Measurements from ENCODE around the gene MRPL30. TPM values are rescaled to one million over a fixed set of nuclear protein-coding genes. Genes with fewer than 3 reads are reported as not detected.
"Not testable (repeated sequence)": the region's sequence is repeated elsewhere in the genome, so short reads cannot be mapped to it uniquely, and the experiment has no call there.

MRPL30 gene
- total RNA-seq, result 10 to 100 TPM; 39.8 to 62.5 (median 53.3) TPM

GRCh38 chr2:99180755-99181623 lies at the start of gene MRPL30, which contains the start of gene MITD1:
TSS of gene MRPL30 (plus strand) at chr2:99181184. CDS start at chr2:99186204, 5,020 bp downstream.
TSS of gene MITD1 (minus strand) at chr2:99181058. CDS start at chr2:99180981, 77 bp downstream.
- Histone ChIP-seq H3K4me1 (replicated peaks in 1 of 2) (peaks cover 11 to 15% of the 10 kb centered on the region in 2 donors), H3K4me3 (peak within 1 kb of the TSS; percentile 68 to 91 (median 75)), H3K27ac (peak within 1 kb of the TSS; percentile 80)
- WGBS, 10 experiments, result 0 to 2% (median 0%) methylated on average over 2 to 22 of the region's 39 CpGs
- in situ Hi-C loops (cut with MboI; ENCODE audit: low pct_unique_long_range_greater_than_20kb in 2 of 9, low sequenced_read_pairs in 9 of 9, unreplicated experiment in 9 of 9), result loop anchor here in 1 of 9 experiments (25.0 kb wide), 1 partner anchor 306 kb away; the partner anchor contains the start of gene REV1
- peak; percentile 95 to 98 (median 97) for ATAC-seq (replicated peaks in 6 of 8)

GRCh38 chr2:99135044-99135556 lies 45.9 kb upstream of the MRPL30 start:
- WGBS, 10 experiments, result 80 to 100% (median 92%) methylated on average over 1 to 2 of the region's 2 CpGs; no CpG with 5 or more reads in 6 of the 10 experiments
- H3K4me1 ChIP-seq (replicated peaks in 1 of 2); H3K4me3 ChIP-seq; H3K27ac ChIP-seq; in situ Hi-C loops (cut with MboI; ENCODE audit: low pct_unique_long_range_greater_than_20kb in 2 of 9, low sequenced_read_pairs in 9 of 9, unreplicated experiment in 9 of 9): not testable (repeated sequence)
- ATAC-seq (replicated peaks in 6 of 8), result peak in 3 of 8 experiments; percentile 39 to 93 (median 86)

DNA sequence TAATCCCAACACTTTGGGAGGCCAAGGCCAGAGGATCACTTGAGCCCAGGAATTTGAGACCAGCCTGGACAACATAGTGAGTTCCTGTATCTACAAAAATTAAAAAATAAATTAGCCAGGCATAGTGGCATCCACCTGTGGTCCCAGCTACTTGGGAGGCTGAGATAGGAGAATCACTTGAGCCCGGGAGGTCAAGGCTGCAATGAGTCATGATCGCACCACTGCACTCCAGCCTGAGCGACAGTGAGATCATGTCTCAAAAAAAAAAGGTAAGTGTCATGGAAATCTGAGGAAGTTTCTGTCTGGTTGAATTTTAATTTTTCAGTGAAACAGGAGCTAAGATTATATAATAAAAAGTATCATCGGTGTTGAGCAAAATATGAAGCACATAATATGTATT lies 42.0 kb upstream of the MRPL30 start:
- WGBS, 10 experiments, result 75 to 100% (median 97%) methylated on average over 1 to 4 of the region's 4 CpGs; no CpG with 5 or more reads in 1 of the 10 experiments
- no peak overlapping the region for H3K27ac ChIP-seq
- in situ Hi-C loops (cut with MboI; ENCODE audit: low pct_unique_long_range_greater_than_20kb in 2 of 9, low sequenced_read_pairs in 9 of 9, unreplicated experiment in 9 of 9), result no loop called here
- peaks cover 0 to 5% of the 10 kb centered on the region in 2 donors for H3K4me1 ChIP-seq (replicated peaks in 1 of 2)
- no peak for ATAC-seq (replicated peaks in 6 of 8)
- H3K4me3 ChIP-seq, result no peak overlapping the region

GRCh38 chr2:99140056-99140859 lies 40.7 kb upstream of the MRPL30 start:
- Histone ChIP-seq H3K4me3 (peak overlapping the region; percentile 54 to 75 (median 66)), H3K4me1 (replicated peaks in 1 of 2) (peaks cover 0 to 5% of the 10 kb centered on the region in 2 donors), H3K27ac (no peak overlapping the region)
- in situ Hi-C loops (cut with MboI; ENCODE audit: low pct_unique_long_range_greater_than_20kb in 2 of 9, low sequenced_read_pairs in 9 of 9, unreplicated experiment in 9 of 9), result no loop called here
- no peak for ATAC-seq (replicated peaks in 6 of 8)
- WGBS, 10 experiments, result 13 to 74% (median 29%) methylated on average over 4 to 17 of the region's 17 CpGs

DNA sequence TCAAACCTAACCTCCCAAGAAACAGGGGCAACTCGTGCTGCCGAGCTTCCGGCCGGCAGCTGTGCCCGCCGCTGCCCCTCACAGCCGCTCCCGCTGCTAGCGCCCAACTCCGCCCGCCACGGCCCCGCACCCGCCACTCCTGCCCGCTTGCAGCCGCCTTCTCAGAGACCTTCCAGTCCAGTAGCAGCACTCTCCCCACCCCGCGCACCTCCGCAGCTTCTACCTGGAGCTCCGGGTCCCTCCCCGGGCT lies 40.2 kb upstream of the MRPL30 start:
- in situ Hi-C loops (cut with MboI; ENCODE audit: low pct_unique_long_range_greater_than_20kb in 2 of 9, low sequenced_read_pairs in 9 of 9, unreplicated experiment in 9 of 9), result no loop called here
- no CpG with 5 or more reads among the region's 21 CpGs for WGBS, 10 experiments
- H3K4me3 ChIP-seq, result peak overlapping the region; percentile 54 to 75 (median 66)
- H3K4me1 ChIP-seq (replicated peaks in 1 of 2), result peaks cover 0 to 5% of the 10 kb centered on the region in 2 donors
- ATAC-seq (replicated peaks in 6 of 8), result peak in 7 of 8 experiments; percentile 38 to 63 (median 43)
- H3K27ac ChIP-seq, result peak overlapping the region; percentile 68 to 72

- H3K27ac ChIP-seq, result peak within 1 kb of the TSS; percentile 68 to 72
- in situ Hi-C loops (cut with MboI; ENCODE audit: low pct_unique_long_range_greater_than_20kb in 2 of 9, low sequenced_read_pairs in 9 of 9, unreplicated experiment in 9 of 9), result no loop called here
- WGBS, 10 experiments, result 0 to 4% (median 0%) methylated on average over 2 to 26 of the region's 84 CpGs; no CpG with 5 or more reads in 3 of the 10 experiments
- ATAC-seq (replicated peaks in 6 of 8), result peak; percentile 88 to 93 (median 90)
- peaks cover 0 to 5% of the 10 kb centered on the region in 2 donors for H3K4me1 ChIP-seq (replicated peaks in 1 of 2)
- H3K4me3 ChIP-seq, result peak within 1 kb of the TSS; percentile 54 to 75 (median 66)
Observed at GRCh38 chr2:99141110-99142108, 39.6 kb upstream of the MRPL30 start, which contains the start of gene C2orf15. TSS of gene C2orf15 (plus strand) at chr2:99141707. CDS start at chr2:99150559, 8,852 bp downstream.

DNA sequence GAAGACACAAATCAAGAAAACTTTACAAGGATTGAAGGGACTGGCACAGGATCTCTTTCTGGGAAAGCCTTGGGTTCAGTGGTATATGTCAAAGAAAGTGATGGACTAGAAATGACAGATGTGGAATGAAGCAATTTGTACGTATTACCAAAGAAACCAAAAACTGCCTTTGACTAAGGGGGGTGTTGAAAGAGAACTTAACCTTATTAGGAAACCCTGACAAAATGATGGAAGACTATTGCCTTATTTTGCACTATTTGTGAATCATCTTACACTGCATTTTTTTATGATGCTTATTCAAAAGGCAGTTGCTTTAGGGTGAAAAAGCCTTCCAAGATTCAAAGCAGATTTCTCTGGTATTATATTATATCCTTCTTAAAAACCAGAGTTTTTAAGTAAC lies 30.3 kb upstream of the MRPL30 start:
- Histone ChIP-seq H3K4me3 (no peak overlapping the region), H3K27ac (no peak overlapping the region), H3K4me1 (replicated peaks in 1 of 2) (peaks cover 4 to 8% of the 10 kb centered on the region in 2 donors)
- no peak for ATAC-seq (replicated peaks in 6 of 8)
- 56 to 100% (median 100%) methylated on average over 1 of the region's 1 CpG; no CpG with 5 or more reads in 3 of the 10 experiments for WGBS, 10 experiments
- in situ Hi-C loops (cut with MboI; ENCODE audit: low pct_unique_long_range_greater_than_20kb in 2 of 9, low sequenced_read_pairs in 9 of 9, unreplicated experiment in 9 of 9), result no loop called here

DNA sequence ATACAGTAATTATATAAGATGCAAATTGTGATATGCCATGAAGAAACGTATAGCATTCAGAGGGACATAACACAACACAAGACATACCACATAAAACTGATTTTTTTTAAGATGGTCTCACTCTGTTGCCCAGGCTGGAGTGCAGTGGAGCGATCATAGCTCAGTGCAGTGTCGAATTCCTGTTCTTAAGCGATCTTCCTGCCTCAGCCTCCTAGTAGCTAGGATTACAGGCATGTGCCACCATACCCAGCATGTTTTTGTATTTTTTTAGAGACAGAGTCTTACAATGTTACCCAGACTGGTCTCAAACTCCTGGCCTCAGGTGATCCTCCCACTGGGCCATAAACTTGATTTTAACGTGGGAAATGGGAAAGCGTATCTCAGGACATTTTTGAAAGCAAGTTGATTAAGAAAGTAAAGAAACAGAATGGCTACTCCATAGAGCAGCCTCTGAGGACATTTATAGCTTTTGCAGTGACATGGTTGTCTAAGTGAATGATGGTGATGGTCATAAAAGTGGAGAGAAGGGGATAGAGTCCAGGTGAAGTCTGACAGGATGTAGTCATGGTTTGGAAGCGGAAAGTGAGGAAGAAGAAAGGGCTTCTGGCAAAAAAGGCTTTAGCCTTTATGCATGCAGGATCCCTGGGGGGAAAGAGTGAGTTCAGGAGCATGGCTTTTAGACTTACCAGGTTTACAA lies 28.6 kb upstream of the MRPL30 start:
- Histone ChIP-seq H3K4me1 (replicated peaks in 1 of 2) (peaks cover 10 to 17% of the 10 kb centered on the region in 2 donors), H3K4me3 (no peak overlapping the region), H3K27ac (no peak overlapping the region)
- in situ Hi-C loops (cut with MboI; ENCODE audit: low pct_unique_long_range_greater_than_20kb in 2 of 9, low sequenced_read_pairs in 9 of 9, unreplicated experiment in 9 of 9), result no loop called here
- no peak for ATAC-seq (replicated peaks in 6 of 8)
- 64 to 100% (median 83%) methylated on average over 1 to 6 of the region's 7 CpGs for WGBS, 10 experiments

DNA sequence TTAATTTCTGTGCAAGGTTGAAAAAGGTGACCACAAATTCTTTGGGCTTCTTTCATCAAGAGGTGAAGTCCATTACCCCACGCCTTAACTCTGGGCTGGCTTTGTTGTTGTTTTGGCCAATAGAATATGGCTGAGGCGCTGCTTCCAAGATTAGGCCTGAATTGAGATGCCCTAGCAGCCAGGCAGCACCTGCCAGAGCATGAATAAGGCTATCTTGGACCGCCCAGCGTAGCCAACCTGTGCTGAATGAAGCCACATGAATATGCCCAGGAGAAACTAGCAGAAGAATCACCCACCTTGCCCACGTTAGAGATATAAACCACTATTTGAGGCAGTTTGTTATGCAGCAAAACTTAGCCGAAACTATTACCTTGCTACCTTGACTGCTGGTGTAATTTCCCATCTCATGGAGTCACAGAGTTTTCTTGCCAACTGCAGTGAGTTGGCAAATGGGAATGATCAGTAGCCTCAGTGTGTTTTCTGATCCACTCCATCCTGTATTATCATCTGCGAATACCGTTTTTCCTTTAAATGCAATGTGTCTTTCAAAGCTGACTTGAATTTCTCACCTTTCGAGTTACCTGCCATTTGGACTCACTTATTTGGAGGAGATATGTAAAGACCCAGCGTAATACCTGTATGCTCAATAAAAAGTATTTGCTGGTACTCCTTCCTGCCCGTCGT lies 26.9 kb upstream of the MRPL30 start:
- Histone ChIP-seq H3K4me3 (peak overlapping the region; percentile 55 to 78 (median 61)), H3K4me1 (replicated peaks in 1 of 2) (peaks cover 10 to 17% of the 10 kb centered on the region in 2 donors), H3K27ac (no peak overlapping the region)
- no peak for ATAC-seq (replicated peaks in 6 of 8)
- WGBS, 10 experiments, result 0 to 74% (median 48%) methylated on average over 1 to 10 of the region's 12 CpGs
- in situ Hi-C loops (cut with MboI; ENCODE audit: low pct_unique_long_range_greater_than_20kb in 2 of 9, low sequenced_read_pairs in 9 of 9, unreplicated experiment in 9 of 9), result no loop called here

- peak; percentile 95 to 99 (median 97) for ATAC-seq (replicated peaks in 6 of 8)
- H3K4me1 ChIP-seq (replicated peaks in 1 of 2), result peaks cover 10 to 17% of the 10 kb centered on the region in 2 donors
- 0 to 20% (median 0%) methylated on average over 1 to 15 of the region's 70 CpGs; no CpG with 5 or more reads in 2 of the 10 experiments for WGBS, 10 experiments
- peak within 1 kb of the TSS; percentile 55 to 78 (median 61) for H3K4me3 ChIP-seq
- H3K27ac ChIP-seq, result peak within 1 kb of the TSS; percentile 54 to 69
- in situ Hi-C loops (cut with MboI; ENCODE audit: low pct_unique_long_range_greater_than_20kb in 2 of 9, low sequenced_read_pairs in 9 of 9, unreplicated experiment in 9 of 9), result no loop called here
Observed at GRCh38 chr2:99154643-99155536, 26.1 kb upstream of the MRPL30 start, which contains the start of the genes LIPT1 and TSGA10. TSS of gene LIPT1 (plus strand) at chr2:99154967. CDS start at chr2:99161958, 6,991 bp downstream. TSS of gene TSGA10 (minus strand) at chr2:99154942. CDS start at chr2:99109439, 45,503 bp downstream.
